HEK293 (cell line): ENCODE data around the gene TCF12.
A peak's percentile ranks its signal among the peaks of the same experiment; 100 is the strongest.

Experiments used
- BCL11A ChIP-seq: fragments of 450-650 bp; formaldehyde crosslinking; IDR thresholded peaks from 2 replicates; pipeline ENCODE4 v1.5.1; 2016; ENCODE audit warnings: low read depth, missing biosample characterization, missing genetic modification characterization
- BCL11B ChIP-seq: fragments of 450-650 bp; formaldehyde crosslinking; IDR thresholded peaks from 2 replicates; pipeline ENCODE4 v1.5.1; 2016; ENCODE audit warnings: low read depth, missing biosample characterization, missing genetic modification characterization
- FEZF1 ChIP-seq: fragments of 450-650 bp; formaldehyde crosslinking; IDR thresholded peaks from 2 replicates; pipeline ENCODE4 v1.5.1; 2016; ENCODE audit warnings: missing biosample characterization, missing genetic modification characterization
- HOXD13 ChIP-seq: sonication (generic); formaldehyde crosslinking; IDR thresholded peaks from 2 replicates; pipeline ENCODE4 v1.8.0; 2022; ENCODE audit warnings: missing genetic modification reagents, borderline replicate concordance
- KLF1 ChIP-seq: fragments of 450-650 bp; formaldehyde crosslinking; IDR thresholded peaks from 2 replicates; pipeline ENCODE4 v1.5.1; 2016; ENCODE audit warnings: missing biosample characterization, missing genetic modification characterization
- OSR2 ChIP-seq: fragments of 450-650 bp; formaldehyde crosslinking; IDR thresholded peaks from 2 replicates; pipeline ENCODE4 v1.5.1; 2016; ENCODE audit warnings: missing biosample characterization, missing genetic modification characterization
- RBAK ChIP-seq: fragments of 450-650 bp; formaldehyde crosslinking; IDR thresholded peaks from 2 replicates; pipeline ENCODE4 v1.5.1; 2016; ENCODE audit warnings: missing biosample characterization, missing genetic modification characterization
- REPIN1 ChIP-seq: fragments of 450-650 bp; formaldehyde crosslinking; IDR thresholded peaks from 2 replicates; pipeline ENCODE4 v1.5.1; 2017; ENCODE audit warnings: missing biosample characterization, missing genetic modification characterization, low read depth
- SCRT2 ChIP-seq: fragments of 450-650 bp; formaldehyde crosslinking; IDR thresholded peaks from 2 replicates; pipeline ENCODE4 v1.5.1; 2016; ENCODE audit warnings: missing biosample characterization, missing genetic modification characterization
- ZNF2 ChIP-seq: fragments of 450-650 bp; formaldehyde crosslinking; IDR thresholded peaks from 2 replicates; pipeline ENCODE4 v1.5.1; 2016; ENCODE audit warnings: missing biosample characterization, missing genetic modification characterization
- ZNF266 ChIP-seq: fragments of 450-650 bp; formaldehyde crosslinking; IDR thresholded peaks from 2 replicates; pipeline ENCODE4 v1.5.1; 2016; ENCODE audit warnings: missing biosample characterization, missing genetic modification characterization, low read depth
- ZNF341 ChIP-seq: fragments of 450-650 bp; formaldehyde crosslinking; IDR thresholded peaks from 2 replicates; pipeline ENCODE4; 2016; ENCODE audit warnings: low read depth, missing biosample characterization, missing genetic modification characterization
- ZNF529 ChIP-seq: fragments of 450-650 bp; formaldehyde crosslinking; IDR thresholded peaks from 2 replicates; pipeline ENCODE4 v1.5.1; 2017; ENCODE audit warnings: missing genetic modification characterization, missing biosample characterization; ENCODE audit not compliant: insufficient replicate concordance
- ZNF654 ChIP-seq: fragments of 450-650 bp; formaldehyde crosslinking; IDR thresholded peaks from 2 replicates; pipeline ENCODE4 v1.5.1; 2016; ENCODE audit warnings: low read depth, missing biosample characterization, missing genetic modification characterization
- ZNF701 ChIP-seq: fragments of 450-650 bp; formaldehyde crosslinking; IDR thresholded peaks from 2 replicates; pipeline ENCODE4 v1.5.1; 2016; ENCODE audit warnings: missing biosample characterization, missing genetic modification characterization
- ZNF837 ChIP-seq: fragments of 450-650 bp; formaldehyde crosslinking; IDR thresholded peaks from 2 replicates; pipeline ENCODE4 v1.5.1; 2016; ENCODE audit warnings: missing biosample characterization, missing genetic modification characterization
- ZSCAN16 ChIP-seq: fragments of 450-650 bp; formaldehyde crosslinking; IDR thresholded peaks from 2 replicates; pipeline ENCODE4 v1.5.1; 2016; ENCODE audit warnings: missing biosample characterization, missing genetic modification characterization
- ZSCAN23 ChIP-seq: fragments of 450-650 bp; formaldehyde crosslinking; IDR thresholded peaks from 2 replicates; pipeline ENCODE4 v1.5.1; 2016; ENCODE audit warnings: missing biosample characterization, missing genetic modification characterization
- TF ChIP-seq, protein P1 (sequence below): fragments of 450-650 bp; formaldehyde crosslinking; IDR thresholded peaks from 2 replicates; pipeline ENCODE4 v1.5.1; 2016; ENCODE audit warnings: missing biosample characterization, missing genetic modification characterization
- TF ChIP-seq, protein P2 (sequence below): fragments of 450-650 bp; IDR thresholded peaks from 2 replicates; pipeline ENCODE4 v1.5.1; 2018; ENCODE audit warnings: missing biosample characterization, mild to moderate bottlenecking, missing genetic modification characterization
- TF ChIP-seq, protein P3 (sequence below): fragments of 450-650 bp; formaldehyde crosslinking; IDR thresholded peaks from 2 replicates; pipeline ENCODE4 v1.5.1; 2016; ENCODE audit warnings: missing biosample characterization, missing genetic modification characterization
- TF ChIP-seq, protein P4 (sequence below): fragments of 450-650 bp; formaldehyde crosslinking; IDR thresholded peaks from 2 replicates; pipeline ENCODE4 v1.5.1; 2017; ENCODE audit warnings: missing biosample characterization, missing genetic modification characterization
- TF ChIP-seq, protein P5 (sequence below): fragments of 450-650 bp; formaldehyde crosslinking; IDR thresholded peaks from 2 replicates; pipeline ENCODE4 v1.5.1; 2016; ENCODE audit warnings: missing biosample characterization, missing genetic modification characterization
- TF ChIP-seq, protein P6 (sequence below): fragments of 450-650 bp; formaldehyde crosslinking; IDR thresholded peaks from 2 replicates; pipeline ENCODE4 v1.5.1; 2016; ENCODE audit warnings: missing biosample characterization, missing genetic modification characterization, low read depth

Gene TCF12

DNA sequence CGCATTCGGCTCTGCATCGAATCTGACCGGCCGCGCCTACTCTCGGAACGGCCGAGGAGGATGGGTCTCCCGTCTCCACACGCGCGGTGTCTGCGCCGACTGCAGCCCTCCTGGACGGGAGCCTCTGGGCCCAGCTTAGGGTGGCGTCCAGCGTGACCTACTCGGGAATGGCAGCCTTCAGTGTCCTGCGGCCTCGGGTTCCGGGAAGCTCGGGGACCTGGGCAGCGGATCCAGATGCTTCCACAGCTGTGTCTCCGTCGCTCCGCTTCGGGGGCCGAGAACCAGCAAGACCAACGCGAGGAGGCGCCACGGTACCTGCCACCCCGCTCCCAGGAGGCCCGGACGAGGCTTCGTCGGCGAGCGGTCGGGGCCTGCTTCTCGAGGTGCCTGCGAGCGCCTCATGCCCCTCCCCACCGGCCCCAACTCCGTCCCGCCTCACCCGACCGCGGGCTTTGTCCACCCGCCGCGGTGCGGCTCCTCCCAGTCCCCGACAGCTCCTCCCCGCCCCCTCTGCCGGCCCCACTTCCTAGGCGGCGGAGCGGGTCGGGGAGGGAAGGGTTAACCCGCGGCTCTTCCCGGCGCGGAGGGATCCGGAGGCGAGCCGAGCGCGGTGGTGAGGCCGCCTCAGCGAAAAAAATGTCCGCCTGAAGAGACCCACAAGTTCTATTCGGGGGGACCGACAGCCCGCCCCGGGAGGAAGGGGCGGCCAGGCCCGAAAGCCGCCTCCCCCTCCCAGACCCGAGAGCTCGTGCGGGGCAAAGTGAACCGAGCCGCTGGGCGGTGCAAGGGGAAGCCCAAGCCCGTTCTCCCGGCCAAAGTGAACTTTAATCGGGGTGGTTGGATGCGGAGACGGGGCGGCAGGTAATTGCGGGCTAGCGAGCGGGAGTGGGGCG, at the start of gene TCF12 (continued):
- TF ChIP-seq SCRT2 (tag by site-specific recombination) (peak; percentile 54; the same call in 1 of the 2 replicates), FEZF1 (tag by site-specific recombination) (no peak), ZSCAN23 (tag by site-specific recombination) (0 out of 2 replicates have a peak, but pooled peaks have one; percentile 58), ZNF266 (tag by site-specific recombination) (no peak), BCL11A (peak; percentile 78), ZNF654 (no peak), KLF1 (tag by site-specific recombination) (no peak; the same call in 1 of the 2 replicates), ZNF701 (no peak), RBAK (no peak), HOXD13 (no peak), ZNF837 (tag by site-specific recombination) (no peak), ZNF2 (tag by site-specific recombination) (peak; percentile 67; the same call in 1 of the 2 replicates), REPIN1 (peak; percentile 60; the same call in 1 of the 2 replicates), ZNF529 (tag by site-specific recombination) (no peak), OSR2 (tag by site-specific recombination) (no peak), ZNF341 (tag by site-specific recombination) (peak; percentile 77), ZSCAN16 (no peak), BCL11B (tag by site-specific recombination) (0 out of 2 replicates have a peak, but pooled peaks have one; percentile 15)
- TF ChIP-seq, protein P1, sequence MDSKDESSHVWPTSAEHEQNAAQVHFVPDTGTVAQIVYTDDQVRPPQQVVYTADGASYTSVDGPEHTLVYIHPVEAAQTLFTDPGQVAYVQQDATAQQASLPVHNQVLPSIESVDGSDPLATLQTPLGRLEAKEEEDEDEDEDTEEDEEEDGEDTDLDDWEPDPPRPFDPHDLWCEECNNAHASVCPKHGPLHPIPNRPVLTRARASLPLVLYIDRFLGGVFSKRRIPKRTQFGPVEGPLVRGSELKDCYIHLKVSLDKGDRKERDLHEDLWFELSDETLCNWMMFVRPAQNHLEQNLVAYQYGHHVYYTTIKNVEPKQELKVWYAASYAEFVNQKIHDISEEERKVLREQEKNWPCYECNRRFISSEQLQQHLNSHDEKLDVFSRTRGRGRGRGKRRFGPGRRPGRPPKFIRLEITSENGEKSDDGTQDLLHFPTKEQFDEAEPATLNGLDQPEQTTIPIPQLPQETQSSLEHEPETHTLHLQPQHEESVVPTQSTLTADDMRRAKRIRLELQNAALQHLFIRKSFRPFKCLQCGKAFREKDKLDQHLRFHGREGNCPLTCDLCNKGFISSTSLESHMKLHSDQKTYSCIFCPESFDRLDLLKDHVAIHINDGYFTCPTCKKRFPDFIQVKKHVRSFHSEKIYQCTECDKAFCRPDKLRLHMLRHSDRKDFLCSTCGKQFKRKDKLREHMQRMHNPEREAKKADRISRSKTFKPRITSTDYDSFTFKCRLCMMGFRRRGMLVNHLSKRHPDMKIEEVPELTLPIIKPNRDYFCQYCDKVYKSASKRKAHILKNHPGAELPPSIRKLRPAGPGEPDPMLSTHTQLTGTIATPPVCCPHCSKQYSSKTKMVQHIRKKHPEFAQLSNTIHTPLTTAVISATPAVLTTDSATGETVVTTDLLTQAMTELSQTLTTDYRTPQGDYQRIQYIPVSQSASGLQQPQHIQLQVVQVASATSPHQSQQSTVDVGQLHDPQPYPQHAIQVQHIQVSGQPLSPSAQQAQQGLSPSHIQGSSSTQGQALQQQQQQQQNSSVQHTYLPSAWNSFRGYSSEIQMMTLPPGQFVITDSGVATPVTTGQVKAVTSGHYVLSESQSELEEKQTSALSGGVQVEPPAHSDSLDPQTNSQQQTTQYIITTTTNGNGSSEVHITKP (tag by site-specific recombination) = peak; percentile 61
- TF ChIP-seq, protein P2, sequence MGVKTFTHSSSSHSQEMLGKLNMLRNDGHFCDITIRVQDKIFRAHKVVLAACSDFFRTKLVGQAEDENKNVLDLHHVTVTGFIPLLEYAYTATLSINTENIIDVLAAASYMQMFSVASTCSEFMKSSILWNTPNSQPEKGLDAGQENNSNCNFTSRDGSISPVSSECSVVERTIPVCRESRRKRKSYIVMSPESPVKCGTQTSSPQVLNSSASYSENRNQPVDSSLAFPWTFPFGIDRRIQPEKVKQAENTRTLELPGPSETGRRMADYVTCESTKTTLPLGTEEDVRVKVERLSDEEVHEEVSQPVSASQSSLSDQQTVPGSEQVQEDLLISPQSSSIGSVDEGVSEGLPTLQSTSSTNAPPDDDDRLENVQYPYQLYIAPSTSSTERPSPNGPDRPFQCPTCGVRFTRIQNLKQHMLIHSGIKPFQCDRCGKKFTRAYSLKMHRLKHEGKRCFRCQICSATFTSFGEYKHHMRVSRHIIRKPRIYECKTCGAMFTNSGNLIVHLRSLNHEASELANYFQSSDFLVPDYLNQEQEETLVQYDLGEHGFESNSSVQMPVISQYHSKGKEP (tag by site-specific recombination) = 0 out of 2 replicates have a peak, but pooled peaks have one; percentile 41
- TF ChIP-seq, protein P3, sequence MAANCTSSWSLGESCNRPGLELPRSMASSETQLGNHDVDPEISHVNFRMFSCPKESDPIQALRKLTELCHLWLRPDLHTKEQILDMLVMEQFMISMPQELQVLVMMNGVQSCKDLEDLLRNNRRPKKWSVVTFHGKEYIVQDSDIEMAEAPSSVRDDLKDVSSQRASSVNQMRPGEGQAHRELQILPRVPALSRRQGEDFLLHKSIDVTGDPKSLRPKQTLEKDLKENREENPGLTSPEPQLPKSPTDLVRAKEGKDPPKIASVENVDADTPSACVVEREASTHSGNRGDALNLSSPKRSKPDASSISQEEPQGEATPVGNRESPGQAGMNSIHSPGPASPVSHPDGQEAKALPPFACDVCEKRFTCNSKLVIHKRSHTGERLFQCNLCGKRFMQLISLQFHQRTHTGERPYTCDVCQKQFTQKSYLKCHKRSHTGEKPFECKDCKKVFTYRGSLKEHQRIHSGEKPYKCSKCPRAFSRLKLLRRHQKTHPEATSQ (tag by site-specific recombination) = 0 out of 2 replicates have a peak, but pooled peaks have one; percentile 60
- TF ChIP-seq, protein P4, sequence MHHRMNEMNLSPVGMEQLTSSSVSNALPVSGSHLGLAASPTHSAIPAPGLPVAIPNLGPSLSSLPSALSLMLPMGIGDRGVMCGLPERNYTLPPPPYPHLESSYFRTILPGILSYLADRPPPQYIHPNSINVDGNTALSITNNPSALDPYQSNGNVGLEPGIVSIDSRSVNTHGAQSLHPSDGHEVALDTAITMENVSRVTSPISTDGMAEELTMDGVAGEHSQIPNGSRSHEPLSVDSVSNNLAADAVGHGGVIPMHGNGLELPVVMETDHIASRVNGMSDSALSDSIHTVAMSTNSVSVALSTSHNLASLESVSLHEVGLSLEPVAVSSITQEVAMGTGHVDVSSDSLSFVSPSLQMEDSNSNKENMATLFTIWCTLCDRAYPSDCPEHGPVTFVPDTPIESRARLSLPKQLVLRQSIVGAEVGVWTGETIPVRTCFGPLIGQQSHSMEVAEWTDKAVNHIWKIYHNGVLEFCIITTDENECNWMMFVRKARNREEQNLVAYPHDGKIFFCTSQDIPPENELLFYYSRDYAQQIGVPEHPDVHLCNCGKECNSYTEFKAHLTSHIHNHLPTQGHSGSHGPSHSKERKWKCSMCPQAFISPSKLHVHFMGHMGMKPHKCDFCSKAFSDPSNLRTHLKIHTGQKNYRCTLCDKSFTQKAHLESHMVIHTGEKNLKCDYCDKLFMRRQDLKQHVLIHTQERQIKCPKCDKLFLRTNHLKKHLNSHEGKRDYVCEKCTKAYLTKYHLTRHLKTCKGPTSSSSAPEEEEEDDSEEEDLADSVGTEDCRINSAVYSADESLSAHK (tag by site-specific recombination) = peak; percentile 54
- TF ChIP-seq, protein P5, sequence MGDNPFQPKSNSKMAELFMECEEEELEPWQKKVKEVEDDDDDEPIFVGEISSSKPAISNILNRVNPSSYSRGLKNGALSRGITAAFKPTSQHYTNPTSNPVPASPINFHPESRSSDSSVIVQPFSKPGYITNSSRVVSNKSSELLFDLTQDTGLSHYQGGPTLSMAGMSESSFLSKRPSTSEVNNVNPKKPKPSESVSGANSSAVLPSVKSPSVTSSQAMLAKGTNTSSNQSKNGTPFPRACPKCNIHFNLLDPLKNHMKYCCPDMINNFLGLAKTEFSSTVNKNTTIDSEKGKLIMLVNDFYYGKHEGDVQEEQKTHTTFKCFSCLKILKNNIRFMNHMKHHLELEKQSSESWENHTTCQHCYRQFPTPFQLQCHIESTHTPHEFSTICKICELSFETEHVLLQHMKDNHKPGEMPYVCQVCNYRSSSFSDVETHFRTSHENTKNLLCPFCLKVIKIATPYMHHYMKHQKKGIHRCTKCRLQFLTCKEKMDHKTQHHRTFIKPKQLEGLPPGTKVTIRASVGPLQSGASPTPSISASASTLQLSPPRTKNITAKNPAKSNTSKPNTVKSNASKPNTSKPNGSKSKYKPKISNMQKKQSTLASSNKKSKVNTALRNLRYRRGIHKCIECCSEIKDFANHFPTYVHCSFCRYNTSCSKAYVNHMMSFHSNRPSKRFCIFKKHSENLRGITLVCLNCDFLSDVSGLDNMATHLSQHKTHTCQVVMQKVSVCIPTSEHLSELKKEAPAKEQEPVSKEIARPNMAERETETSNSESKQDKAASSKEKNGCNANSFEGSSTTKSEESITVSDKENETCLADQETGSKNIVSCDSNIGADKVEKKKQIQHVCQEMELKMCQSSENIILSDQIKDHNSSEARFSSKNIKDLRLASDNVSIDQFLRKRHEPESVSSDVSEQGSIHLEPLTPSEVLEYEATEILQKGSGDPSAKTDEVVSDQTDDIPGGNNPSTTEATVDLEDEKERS (tag by site-specific recombination) = no peak
- TF ChIP-seq, protein P6, sequence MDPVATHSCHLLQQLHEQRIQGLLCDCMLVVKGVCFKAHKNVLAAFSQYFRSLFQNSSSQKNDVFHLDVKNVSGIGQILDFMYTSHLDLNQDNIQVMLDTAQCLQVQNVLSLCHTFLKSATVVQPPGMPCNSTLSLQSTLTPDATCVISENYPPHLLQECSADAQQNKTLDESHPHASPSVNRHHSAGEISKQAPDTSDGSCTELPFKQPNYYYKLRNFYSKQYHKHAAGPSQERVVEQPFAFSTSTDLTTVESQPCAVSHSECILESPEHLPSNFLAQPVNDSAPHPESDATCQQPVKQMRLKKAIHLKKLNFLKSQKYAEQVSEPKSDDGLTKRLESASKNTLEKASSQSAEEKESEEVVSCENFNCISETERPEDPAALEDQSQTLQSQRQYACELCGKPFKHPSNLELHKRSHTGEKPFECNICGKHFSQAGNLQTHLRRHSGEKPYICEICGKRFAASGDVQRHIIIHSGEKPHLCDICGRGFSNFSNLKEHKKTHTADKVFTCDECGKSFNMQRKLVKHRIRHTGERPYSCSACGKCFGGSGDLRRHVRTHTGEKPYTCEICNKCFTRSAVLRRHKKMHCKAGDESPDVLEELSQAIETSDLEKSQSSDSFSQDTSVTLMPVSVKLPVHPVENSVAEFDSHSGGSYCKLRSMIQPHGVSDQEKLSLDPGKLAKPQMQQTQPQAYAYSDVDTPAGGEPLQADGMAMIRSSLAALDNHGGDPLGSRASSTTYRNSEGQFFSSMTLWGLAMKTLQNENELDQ (tag by site-specific recombination) = no peak
